HEK293 (cell line): ENCODE data around the gene STUM.

Source experiments
- CTCF ChIA-PET: fragments of 350-600 bp; formaldehyde crosslinking; extraction: SDS; loops from one replicate; lab custom pipeline; 2021; ENCODE audit warnings: antibody characterized with exemption; lab: Yijun Ruan, JAX
- POLR2A ChIA-PET: fragments of 300-600 bp; formaldehyde crosslinking; extraction: SDS; loops from one replicate; lab custom pipeline; 2020; ENCODE audit warnings: antibody characterized with exemption, inconsistent platforms; lab: Yijun Ruan, JAX
- H3K27ac ChIP-seq: fragments of 200-500 bp; sonication (Bioruptor generic); 2 replicates; pipeline ENCODE4 v1.5.1; 2014; ENCODE audit warnings: low read depth, low read length, control low read depth, inconsistent platforms; ENCODE audit errors: extremely low read depth
- H3K36me3 ChIP-seq, 2 experiments: fragments of 200-500 bp in 1 of 2; sonication (Bioruptor generic) in 1 of 2; 1 replicate in 1 of 2; 2 replicates in 1 of 2; pipeline ENCODE4 v1.5.1; 2014 to 2017; ENCODE audit warnings: inconsistent platforms in 2 of 2, low read length in 2 of 2; ENCODE audit not compliant: control insufficient read depth in 2 of 2, insufficient read depth in 1 of 2
- H3K4me1 ChIP-seq: fragments of 200-500 bp; sonication (Bioruptor generic); 2 replicates; pipeline ENCODE4 v1.5.1; 2014; ENCODE audit warnings: mild to moderate bottlenecking, low read length, inconsistent platforms; ENCODE audit not compliant: control insufficient read depth, insufficient read depth
- H3K4me3 ChIP-seq: 2 replicates; pipeline ENCODE4 v1.5.1; 2011; ENCODE audit warnings: low read depth, mild to moderate bottlenecking, control low read depth, low read length, moderate library complexity
- H3K9me3 ChIP-seq: fragments of 200-500 bp; sonication (Bioruptor generic); 2 replicates; pipeline ENCODE4 v1.5.1; 2014; ENCODE audit warnings: low read depth, low read length, inconsistent platforms; ENCODE audit not compliant: control insufficient read depth, insufficient read depth
- BCL11B ChIP-seq: fragments of 450-650 bp; formaldehyde crosslinking; IDR thresholded peaks from 2 replicates; pipeline ENCODE4 v1.5.1; 2016; ENCODE audit warnings: low read depth, missing biosample characterization, missing genetic modification characterization
- GLI2 ChIP-seq: fragments of 450-650 bp; formaldehyde crosslinking; IDR thresholded peaks from 2 replicates; pipeline ENCODE4; 2017; ENCODE audit warnings: missing biosample characterization, missing genetic modification characterization, low read depth, borderline replicate concordance
- GLIS1 ChIP-seq: fragments of 450-650 bp; formaldehyde crosslinking; IDR thresholded peaks from 2 replicates; pipeline ENCODE4 v1.5.1; 2016; ENCODE audit warnings: missing biosample characterization, missing genetic modification characterization
- HOXD13 ChIP-seq: sonication (generic); formaldehyde crosslinking; IDR thresholded peaks from 2 replicates; pipeline ENCODE4 v1.8.0; 2022; ENCODE audit warnings: missing genetic modification reagents, borderline replicate concordance
- REPIN1 ChIP-seq: fragments of 450-650 bp; formaldehyde crosslinking; IDR thresholded peaks from 2 replicates; pipeline ENCODE4 v1.5.1; 2017; ENCODE audit warnings: missing biosample characterization, missing genetic modification characterization, low read depth
- ZEB2 ChIP-seq: fragments of 450-650 bp; formaldehyde crosslinking; IDR thresholded peaks from 2 replicates; pipeline ENCODE4 v1.5.1; 2016; ENCODE audit warnings: missing biosample characterization, missing genetic modification characterization
- ZNF132 ChIP-seq: fragments of 450-650 bp; formaldehyde crosslinking; IDR thresholded peaks from 2 replicates; pipeline ENCODE4 v1.5.1; 2017; ENCODE audit warnings: missing biosample characterization, missing genetic modification characterization, borderline replicate concordance
- ZNF266 ChIP-seq: fragments of 450-650 bp; formaldehyde crosslinking; IDR thresholded peaks from 2 replicates; pipeline ENCODE4 v1.5.1; 2016; ENCODE audit warnings: missing biosample characterization, missing genetic modification characterization, low read depth
- ZNF404 ChIP-seq: fragments of 450-650 bp; formaldehyde crosslinking; IDR thresholded peaks from 2 replicates; pipeline ENCODE4 v1.5.1; 2017; ENCODE audit warnings: missing biosample characterization, missing genetic modification characterization
- ZNF473 ChIP-seq: fragments of 450-650 bp; formaldehyde crosslinking; IDR thresholded peaks from 2 replicates; pipeline ENCODE4 v1.5.1; 2017; ENCODE audit warnings: missing biosample characterization, missing genetic modification characterization
- ZNF48 ChIP-seq: fragments of 450-650 bp; formaldehyde crosslinking; IDR thresholded peaks from 2 replicates; pipeline ENCODE4 v1.5.1; 2016; ENCODE audit warnings: missing biosample characterization, missing genetic modification characterization
- ZNF548 ChIP-seq: fragments of 450-650 bp; formaldehyde crosslinking; IDR thresholded peaks from 2 replicates; pipeline ENCODE4 v1.5.1; 2016; ENCODE audit warnings: missing biosample characterization, missing genetic modification characterization
- ZNF585B ChIP-seq: fragments of 450-650 bp; formaldehyde crosslinking; IDR thresholded peaks from 2 replicates; pipeline ENCODE4 v1.5.1; 2016; ENCODE audit warnings: missing biosample characterization, missing genetic modification characterization
- ZNF623 ChIP-seq: fragments of 450-650 bp; formaldehyde crosslinking; IDR thresholded peaks from 2 replicates; pipeline ENCODE4 v1.5.1; 2016; ENCODE audit warnings: missing biosample characterization, missing genetic modification characterization
- ZNF624 ChIP-seq: fragments of 450-650 bp; formaldehyde crosslinking; IDR thresholded peaks from 2 replicates; pipeline ENCODE4 v1.5.1; 2017; ENCODE audit warnings: missing biosample characterization, missing genetic modification characterization
- TF ChIP-seq, protein P1 (sequence below): fragments of 450-650 bp; formaldehyde crosslinking; IDR thresholded peaks from 2 replicates; pipeline ENCODE4 v1.5.1; 2017; ENCODE audit warnings: missing biosample characterization, missing genetic modification characterization
- TF ChIP-seq, protein P2 (sequence below): fragments of 450-650 bp; formaldehyde crosslinking; IDR thresholded peaks from 2 replicates; pipeline ENCODE4 v1.5.1; 2016; ENCODE audit warnings: missing biosample characterization, missing genetic modification characterization
- TF ChIP-seq, protein P3 (sequence below): fragments of 450-650 bp; formaldehyde crosslinking; IDR thresholded peaks from 2 replicates; pipeline ENCODE4 v1.5.1; 2016; ENCODE audit warnings: missing biosample characterization, missing genetic modification characterization
- TF ChIP-seq, protein P4 (sequence below): IDR thresholded peaks from 2 replicates; pipeline ENCODE4 v1.6.1; 2011; ENCODE audit warnings: mild to moderate bottlenecking, low read depth, low read length, borderline replicate concordance
- TF ChIP-seq, protein P5 (sequence below): fragments of 450-650 bp; formaldehyde crosslinking; IDR thresholded peaks from 2 replicates; pipeline ENCODE4 v1.5.1; 2017; ENCODE audit warnings: missing biosample characterization, missing genetic modification characterization

The STUM gene

DNA sequence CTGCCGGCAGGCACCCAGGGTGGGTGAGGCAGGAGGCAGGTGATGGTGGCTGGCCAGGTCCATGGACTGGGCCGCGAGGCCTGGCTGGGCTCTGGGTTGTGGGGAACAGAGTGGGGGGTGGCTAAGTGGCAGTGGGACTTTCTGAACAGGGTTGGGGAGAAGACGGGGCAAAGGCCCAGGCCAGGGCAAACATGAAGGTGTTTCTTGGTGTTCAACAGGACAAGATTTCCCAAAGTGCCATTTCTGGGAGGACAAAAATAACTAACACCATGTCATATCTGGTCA, 26.8 kb downstream of the STUM start:
- Histone ChIP-seq H3K4me3 (no peak overlapping the region), H3K9me3 (no peaks in the 10 kb centered on the region), H3K27ac (no peak overlapping the region), H3K4me1 (peaks cover 3% of the 10 kb centered on the region), H3K36me3 (no peaks in the 10 kb centered on the region)
- no peak for TF ChIP-seq ZNF473
- TF ChIP-seq ZNF48 (tag by site-specific recombination) = no peak
- TF ChIP-seq ZNF624 (tag by site-specific recombination) = no peak
- TF ChIP-seq BCL11B (tag by site-specific recombination) = no peak
- TF ChIP-seq REPIN1 = no peak
- TF ChIP-seq, protein P1, sequence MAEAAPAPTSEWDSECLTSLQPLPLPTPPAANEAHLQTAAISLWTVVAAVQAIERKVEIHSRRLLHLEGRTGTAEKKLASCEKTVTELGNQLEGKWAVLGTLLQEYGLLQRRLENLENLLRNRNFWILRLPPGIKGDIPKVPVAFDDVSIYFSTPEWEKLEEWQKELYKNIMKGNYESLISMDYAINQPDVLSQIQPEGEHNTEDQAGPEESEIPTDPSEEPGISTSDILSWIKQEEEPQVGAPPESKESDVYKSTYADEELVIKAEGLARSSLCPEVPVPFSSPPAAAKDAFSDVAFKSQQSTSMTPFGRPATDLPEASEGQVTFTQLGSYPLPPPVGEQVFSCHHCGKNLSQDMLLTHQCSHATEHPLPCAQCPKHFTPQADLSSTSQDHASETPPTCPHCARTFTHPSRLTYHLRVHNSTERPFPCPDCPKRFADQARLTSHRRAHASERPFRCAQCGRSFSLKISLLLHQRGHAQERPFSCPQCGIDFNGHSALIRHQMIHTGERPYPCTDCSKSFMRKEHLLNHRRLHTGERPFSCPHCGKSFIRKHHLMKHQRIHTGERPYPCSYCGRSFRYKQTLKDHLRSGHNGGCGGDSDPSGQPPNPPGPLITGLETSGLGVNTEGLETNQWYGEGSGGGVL (tag by site-specific recombination) = no peak
- no peak for TF ChIP-seq ZNF623 (tag by site-specific recombination)
- TF ChIP-seq, protein P2, sequence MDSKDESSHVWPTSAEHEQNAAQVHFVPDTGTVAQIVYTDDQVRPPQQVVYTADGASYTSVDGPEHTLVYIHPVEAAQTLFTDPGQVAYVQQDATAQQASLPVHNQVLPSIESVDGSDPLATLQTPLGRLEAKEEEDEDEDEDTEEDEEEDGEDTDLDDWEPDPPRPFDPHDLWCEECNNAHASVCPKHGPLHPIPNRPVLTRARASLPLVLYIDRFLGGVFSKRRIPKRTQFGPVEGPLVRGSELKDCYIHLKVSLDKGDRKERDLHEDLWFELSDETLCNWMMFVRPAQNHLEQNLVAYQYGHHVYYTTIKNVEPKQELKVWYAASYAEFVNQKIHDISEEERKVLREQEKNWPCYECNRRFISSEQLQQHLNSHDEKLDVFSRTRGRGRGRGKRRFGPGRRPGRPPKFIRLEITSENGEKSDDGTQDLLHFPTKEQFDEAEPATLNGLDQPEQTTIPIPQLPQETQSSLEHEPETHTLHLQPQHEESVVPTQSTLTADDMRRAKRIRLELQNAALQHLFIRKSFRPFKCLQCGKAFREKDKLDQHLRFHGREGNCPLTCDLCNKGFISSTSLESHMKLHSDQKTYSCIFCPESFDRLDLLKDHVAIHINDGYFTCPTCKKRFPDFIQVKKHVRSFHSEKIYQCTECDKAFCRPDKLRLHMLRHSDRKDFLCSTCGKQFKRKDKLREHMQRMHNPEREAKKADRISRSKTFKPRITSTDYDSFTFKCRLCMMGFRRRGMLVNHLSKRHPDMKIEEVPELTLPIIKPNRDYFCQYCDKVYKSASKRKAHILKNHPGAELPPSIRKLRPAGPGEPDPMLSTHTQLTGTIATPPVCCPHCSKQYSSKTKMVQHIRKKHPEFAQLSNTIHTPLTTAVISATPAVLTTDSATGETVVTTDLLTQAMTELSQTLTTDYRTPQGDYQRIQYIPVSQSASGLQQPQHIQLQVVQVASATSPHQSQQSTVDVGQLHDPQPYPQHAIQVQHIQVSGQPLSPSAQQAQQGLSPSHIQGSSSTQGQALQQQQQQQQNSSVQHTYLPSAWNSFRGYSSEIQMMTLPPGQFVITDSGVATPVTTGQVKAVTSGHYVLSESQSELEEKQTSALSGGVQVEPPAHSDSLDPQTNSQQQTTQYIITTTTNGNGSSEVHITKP (tag by site-specific recombination) = no peak
- no peak for TF ChIP-seq GLIS1 (tag by site-specific recombination)
- TF ChIP-seq HOXD13 (CRISPR knock-in tag) = no peak
- TF ChIP-seq, protein P3, sequence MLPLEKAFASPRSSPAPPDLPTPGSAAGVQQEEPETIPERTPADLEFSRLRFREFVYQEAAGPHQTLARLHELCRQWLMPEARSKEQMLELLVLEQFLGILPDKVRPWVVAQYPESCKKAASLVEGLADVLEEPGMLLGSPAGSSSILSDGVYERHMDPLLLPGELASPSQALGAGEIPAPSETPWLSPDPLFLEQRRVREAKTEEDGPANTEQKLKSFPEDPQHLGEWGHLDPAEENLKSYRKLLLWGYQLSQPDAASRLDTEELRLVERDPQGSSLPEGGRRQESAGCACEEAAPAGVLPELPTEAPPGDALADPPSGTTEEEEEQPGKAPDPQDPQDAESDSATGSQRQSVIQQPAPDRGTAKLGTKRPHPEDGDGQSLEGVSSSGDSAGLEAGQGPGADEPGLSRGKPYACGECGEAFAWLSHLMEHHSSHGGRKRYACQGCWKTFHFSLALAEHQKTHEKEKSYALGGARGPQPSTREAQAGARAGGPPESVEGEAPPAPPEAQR (tag by site-specific recombination) = no peak
- TF ChIP-seq, protein P4, sequence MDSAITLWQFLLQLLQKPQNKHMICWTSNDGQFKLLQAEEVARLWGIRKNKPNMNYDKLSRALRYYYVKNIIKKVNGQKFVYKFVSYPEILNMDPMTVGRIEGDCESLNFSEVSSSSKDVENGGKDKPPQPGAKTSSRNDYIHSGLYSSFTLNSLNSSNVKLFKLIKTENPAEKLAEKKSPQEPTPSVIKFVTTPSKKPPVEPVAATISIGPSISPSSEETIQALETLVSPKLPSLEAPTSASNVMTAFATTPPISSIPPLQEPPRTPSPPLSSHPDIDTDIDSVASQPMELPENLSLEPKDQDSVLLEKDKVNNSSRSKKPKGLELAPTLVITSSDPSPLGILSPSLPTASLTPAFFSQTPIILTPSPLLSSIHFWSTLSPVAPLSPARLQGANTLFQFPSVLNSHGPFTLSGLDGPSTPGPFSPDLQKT = no peak
- no peak for TF ChIP-seq ZNF585B (tag by site-specific recombination)
- TF ChIP-seq GLI2 (tag by site-specific recombination) = no peak
- no peak for TF ChIP-seq ZNF548 (tag by site-specific recombination)
- TF ChIP-seq, protein P5, sequence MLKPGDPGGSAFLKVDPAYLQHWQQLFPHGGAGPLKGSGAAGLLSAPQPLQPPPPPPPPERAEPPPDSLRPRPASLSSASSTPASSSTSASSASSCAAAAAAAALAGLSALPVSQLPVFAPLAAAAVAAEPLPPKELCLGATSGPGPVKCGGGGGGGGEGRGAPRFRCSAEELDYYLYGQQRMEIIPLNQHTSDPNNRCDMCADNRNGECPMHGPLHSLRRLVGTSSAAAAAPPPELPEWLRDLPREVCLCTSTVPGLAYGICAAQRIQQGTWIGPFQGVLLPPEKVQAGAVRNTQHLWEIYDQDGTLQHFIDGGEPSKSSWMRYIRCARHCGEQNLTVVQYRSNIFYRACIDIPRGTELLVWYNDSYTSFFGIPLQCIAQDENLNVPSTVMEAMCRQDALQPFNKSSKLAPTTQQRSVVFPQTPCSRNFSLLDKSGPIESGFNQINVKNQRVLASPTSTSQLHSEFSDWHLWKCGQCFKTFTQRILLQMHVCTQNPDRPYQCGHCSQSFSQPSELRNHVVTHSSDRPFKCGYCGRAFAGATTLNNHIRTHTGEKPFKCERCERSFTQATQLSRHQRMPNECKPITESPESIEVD = no peak
- TF ChIP-seq ZNF266 (tag by site-specific recombination) = no peak
- no peak for TF ChIP-seq ZNF132 (tag by site-specific recombination)
- no peak for TF ChIP-seq ZNF404 (tag by site-specific recombination)
- no peak for TF ChIP-seq ZEB2
- ChIA-PET POLR2A (no interaction called here), CTCF (interaction anchor here (0.6 kb wide), 2 partner anchors 26 to 79 kb away, joined by 3 read pairs; no protein-coding TSS in a partner anchor)
